Ascending aorta (tissue), 2 donors: ENCODE results near the gene SATL1. TPM values are rescaled to one million over a fixed set of nuclear protein-coding genes. Genes with fewer than 3 reads are reported as not detected.

Source experiments
- DNase-seq, 2 donors: peaks; one replicate each; pipeline ENCODE4 v3.0.0-alpha.2; 2019; ENCODE audit warnings: low spot score in 2 of 2
- H3K27ac ChIP-seq, 2 donors: fragments of 200-600 bp; sonication (generic); one replicate each; pipeline ENCODE4 v1.5.1; 2016 to 2017; ENCODE audit warnings: mild to moderate bottlenecking in 1 of 2
- H3K27me3 ChIP-seq: fragments of 200-600 bp; sonication (generic); one replicate; pipeline ENCODE4 v1.5.1; 2017
- H3K36me3 ChIP-seq, 2 donors: fragments of 200-600 bp; sonication (generic); one replicate each; pipeline ENCODE4 v1.5.1; 2016
- H3K4me1 ChIP-seq, 2 donors: fragments of 200-600 bp; sonication (generic); one replicate each; pipeline ENCODE4 v1.5.1; 2016 to 2017; ENCODE audit warnings: mild to moderate bottlenecking in 1 of 2
- H3K4me3 ChIP-seq, 2 donors: fragments of 200-600 bp; sonication (generic); one replicate each; pipeline ENCODE4 v1.5.1; 2016 to 2017; ENCODE audit warnings: mild to moderate bottlenecking in 1 of 2
- H3K9me3 ChIP-seq, 2 donors: fragments of 200-600 bp; sonication (generic); one replicate each; pipeline ENCODE4 v1.5.1; 2016
- intact Hi-C: fragments of 100-400 bp; cut with DNase I; formaldehyde crosslinking; loops from one replicate; pipeline ENCODE4 v1.15.1; 2023
- total RNA-seq: library from RNA; depleted of rRNA; stranded (reverse); fragments of >200 nt; gene quantifications from one replicate; pipeline ENCODE4 v1.1.0, GENCODE V29; 2016
- TF ChIP-seq, protein P1 (sequence below), 3 experiments: fragments of 200-600 bp in 2 of 3; fragments of 450-650 bp in 1 of 3; sonication (generic) in 2 of 3; IDR thresholded peaks; one replicate each; pipeline ENCODE4 v1.5.1; 2016 to 2019; ENCODE audit warnings: antibody characterized with exemption in 3 of 3, mild to moderate bottlenecking in 1 of 3, moderate library complexity in 1 of 3

SATL1 gene
- total RNA-seq, 1 donor from 2014 or later = not detected

DNA sequence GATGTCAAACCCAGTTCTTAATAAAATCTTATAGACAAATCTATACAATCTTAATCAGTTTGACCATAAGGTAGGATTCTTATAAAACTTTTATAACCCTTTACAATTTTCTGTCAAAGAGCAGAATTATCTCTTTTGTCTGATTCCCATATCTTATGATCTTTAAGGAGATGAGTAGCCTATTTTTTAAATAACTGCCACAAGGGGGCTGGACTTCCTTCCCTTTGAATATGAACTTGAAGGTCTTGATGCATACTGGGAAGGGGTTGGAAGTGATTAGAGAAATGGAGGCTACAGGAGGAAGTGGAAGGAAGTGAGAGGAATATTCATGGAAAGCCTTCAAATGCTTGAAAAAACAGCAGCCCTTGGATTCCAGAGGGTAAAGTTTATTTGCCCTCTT lies 128.8 kb downstream of the SATL1 start:
- Histone ChIP-seq H3K27ac (no peak overlapping the region), H3K4me1 (no peaks in the 10 kb centered on the region), H3K9me3 (no peaks in the 10 kb centered on the region), H3K4me3 (no peak overlapping the region), H3K36me3 (no peaks in the 10 kb centered on the region), H3K27me3 (no peaks in the 10 kb centered on the region)
- intact Hi-C loops = loop anchor here (5.0 kb wide), 1 partner anchor 433 kb away; no protein-coding TSS in a partner anchor
- DNase-seq = no peak
- TF ChIP-seq, protein P1, sequence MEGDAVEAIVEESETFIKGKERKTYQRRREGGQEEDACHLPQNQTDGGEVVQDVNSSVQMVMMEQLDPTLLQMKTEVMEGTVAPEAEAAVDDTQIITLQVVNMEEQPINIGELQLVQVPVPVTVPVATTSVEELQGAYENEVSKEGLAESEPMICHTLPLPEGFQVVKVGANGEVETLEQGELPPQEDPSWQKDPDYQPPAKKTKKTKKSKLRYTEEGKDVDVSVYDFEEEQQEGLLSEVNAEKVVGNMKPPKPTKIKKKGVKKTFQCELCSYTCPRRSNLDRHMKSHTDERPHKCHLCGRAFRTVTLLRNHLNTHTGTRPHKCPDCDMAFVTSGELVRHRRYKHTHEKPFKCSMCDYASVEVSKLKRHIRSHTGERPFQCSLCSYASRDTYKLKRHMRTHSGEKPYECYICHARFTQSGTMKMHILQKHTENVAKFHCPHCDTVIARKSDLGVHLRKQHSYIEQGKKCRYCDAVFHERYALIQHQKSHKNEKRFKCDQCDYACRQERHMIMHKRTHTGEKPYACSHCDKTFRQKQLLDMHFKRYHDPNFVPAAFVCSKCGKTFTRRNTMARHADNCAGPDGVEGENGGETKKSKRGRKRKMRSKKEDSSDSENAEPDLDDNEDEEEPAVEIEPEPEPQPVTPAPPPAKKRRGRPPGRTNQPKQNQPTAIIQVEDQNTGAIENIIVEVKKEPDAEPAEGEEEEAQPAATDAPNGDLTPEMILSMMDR (IDR thresholded peaks at IDR 0.05) = no peak

DNA sequence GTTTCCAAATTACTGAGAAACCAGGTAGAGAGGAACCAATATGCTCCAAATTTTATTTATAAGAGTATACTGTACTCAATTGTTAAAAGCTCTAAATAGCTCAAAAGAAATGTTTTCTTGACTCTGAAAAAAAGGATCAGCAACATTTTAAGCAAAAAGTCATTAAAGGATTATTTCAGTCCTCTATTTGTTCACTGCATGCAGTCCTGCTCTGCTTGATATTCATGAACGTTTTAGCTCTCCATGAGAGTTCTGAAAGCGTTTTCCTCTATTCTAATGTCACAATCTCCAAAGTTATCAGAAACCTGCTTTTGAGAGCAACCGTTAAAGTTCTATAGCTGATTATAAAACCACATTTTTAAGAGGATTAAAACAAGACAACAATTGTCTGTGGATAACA lies 129.4 kb downstream of the SATL1 start:
- H3K27ac ChIP-seq = no peak overlapping the region
- DNase-seq = no peak
- intact Hi-C loops = loop anchor here (5.0 kb wide), 1 partner anchor 433 kb away; no protein-coding TSS in a partner anchor
- TF ChIP-seq, protein P1 (IDR thresholded peaks at IDR 0.05) = no peak
- no peaks in the 10 kb centered on the region for H3K9me3 ChIP-seq
- H3K4me3 ChIP-seq = no peak overlapping the region
- H3K36me3 ChIP-seq = no peaks in the 10 kb centered on the region
- no peaks in the 10 kb centered on the region for H3K4me1 ChIP-seq
- H3K27me3 ChIP-seq = no peaks in the 10 kb centered on the region

DNA sequence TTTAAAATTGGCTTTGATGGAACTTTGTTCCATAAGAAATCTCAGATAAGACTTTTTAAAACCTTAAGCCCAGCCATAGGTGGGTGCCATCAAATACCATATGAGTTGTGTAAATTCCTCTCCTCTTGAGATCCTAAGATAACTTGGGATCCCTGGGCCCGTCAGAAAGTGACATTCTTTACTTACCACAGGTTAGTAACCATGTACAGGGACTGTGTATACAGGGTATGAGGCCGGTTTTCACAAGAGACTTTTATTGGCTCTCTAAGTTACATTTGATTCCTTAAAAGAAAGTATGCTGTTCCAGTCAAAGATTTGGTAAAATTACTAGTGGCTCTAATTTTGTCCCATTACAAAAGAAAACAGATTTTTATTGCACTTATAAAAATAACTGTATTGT lies 129.8 kb downstream of the SATL1 start:
- intact Hi-C loops = loop anchor here (5.0 kb wide), 1 partner anchor 434 kb away; no protein-coding TSS in a partner anchor
- Histone ChIP-seq H3K4me1 (no peaks in the 10 kb centered on the region), H3K27me3 (no peaks in the 10 kb centered on the region), H3K9me3 (no peaks in the 10 kb centered on the region), H3K4me3 (no peak overlapping the region), H3K27ac (no peak overlapping the region), H3K36me3 (no peaks in the 10 kb centered on the region)
- TF ChIP-seq, protein P1 (IDR thresholded peaks at IDR 0.05) = no peak
- no peak for DNase-seq

DNA sequence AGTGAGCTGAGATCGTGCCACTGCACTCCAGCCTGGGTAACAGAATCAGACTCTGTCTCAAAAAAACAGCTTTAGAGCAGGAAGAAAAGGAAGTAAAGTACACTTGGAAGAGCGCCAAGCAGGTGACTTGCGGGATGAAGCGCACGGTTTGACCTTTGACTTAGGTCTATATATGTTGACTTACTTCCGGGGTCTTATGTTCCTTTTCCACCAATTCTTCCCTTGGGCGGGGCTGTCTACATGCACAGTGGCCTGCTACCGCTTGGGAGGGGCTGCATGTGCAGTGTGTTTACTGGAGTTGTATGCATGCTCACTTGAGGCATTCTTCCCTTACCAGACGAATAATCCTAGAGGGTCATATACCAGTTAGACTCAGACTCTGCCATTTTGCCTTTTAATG lies 131.3 kb downstream of the SATL1 start:
- no peak for DNase-seq
- Histone ChIP-seq H3K27ac (no peak overlapping the region), H3K4me1 (no peaks in the 10 kb centered on the region), H3K4me3 (no peak overlapping the region), H3K9me3 (no peaks in the 10 kb centered on the region), H3K36me3 (no peaks in the 10 kb centered on the region), H3K27me3 (no peaks in the 10 kb centered on the region)
- TF ChIP-seq, protein P1 (IDR thresholded peaks at IDR 0.05) = no peak
- intact Hi-C loops = loop anchor here (5.0 kb wide), 1 partner anchor 435 kb away; no protein-coding TSS in a partner anchor

DNA sequence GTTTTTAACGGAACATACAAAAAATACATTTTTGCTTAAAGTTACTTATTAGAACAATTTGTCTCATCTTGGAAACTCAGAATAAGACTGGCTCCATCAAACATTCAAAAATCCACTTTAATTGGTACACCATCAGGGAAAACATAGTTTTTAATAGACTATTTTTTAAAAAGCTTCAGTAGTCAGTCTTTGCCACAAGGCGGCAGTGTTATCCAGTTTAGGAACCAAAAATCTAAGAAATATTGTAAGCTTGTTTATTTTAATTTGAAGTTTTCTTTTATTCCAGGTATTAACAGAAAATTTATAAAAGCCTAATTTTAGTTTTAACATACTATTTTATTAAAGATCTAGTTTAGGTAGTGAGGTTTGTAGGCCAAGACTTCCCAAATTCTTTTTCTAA lies 132.2 kb downstream of the SATL1 start:
- Histone ChIP-seq H3K27ac (no peak overlapping the region), H3K4me3 (no peak overlapping the region), H3K4me1 (no peaks in the 10 kb centered on the region), H3K27me3 (no peaks in the 10 kb centered on the region), H3K36me3 (no peaks in the 10 kb centered on the region), H3K9me3 (no peaks in the 10 kb centered on the region)
- intact Hi-C loops = loop anchor here (5.0 kb wide), 1 partner anchor 436 kb away; no protein-coding TSS in a partner anchor
- TF ChIP-seq, protein P1 (IDR thresholded peaks at IDR 0.05) = peak in 2 of 3 experiments; percentile 54 to 65
- no peak for DNase-seq

DNA sequence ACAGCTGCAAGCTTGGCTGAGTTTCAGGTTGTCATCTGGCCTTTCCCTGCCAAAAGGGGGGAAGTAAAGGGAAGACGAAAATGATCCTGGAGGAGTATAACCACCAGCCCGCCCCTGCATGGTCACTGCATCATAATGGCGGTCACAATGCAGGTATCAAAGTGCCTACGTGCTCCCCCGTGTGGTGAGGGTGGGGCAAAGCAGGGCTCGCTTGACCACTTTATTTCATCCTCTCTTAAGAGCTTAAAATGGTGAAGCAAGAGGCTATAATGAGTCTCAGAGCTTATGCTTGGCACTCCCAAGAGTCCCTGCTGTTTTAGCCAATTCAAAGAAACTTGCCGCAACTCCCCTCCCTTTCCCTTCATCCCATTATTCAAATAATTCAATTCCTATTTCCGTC lies 134.3 kb downstream of the SATL1 start:
- TF ChIP-seq, protein P1 (IDR thresholded peaks at IDR 0.05) = peak in 1 of 3 experiments; percentile 12
- Histone ChIP-seq H3K27ac (no peak overlapping the region), H3K27me3 (no peaks in the 10 kb centered on the region), H3K4me3 (no peak overlapping the region), H3K9me3 (no peaks in the 10 kb centered on the region), H3K36me3 (no peaks in the 10 kb centered on the region), H3K4me1 (no peaks in the 10 kb centered on the region)
- no peak for DNase-seq
- intact Hi-C loops = no loop called here
